Measurements from ENCODE around the gene ZCCHC24. TPM values are rescaled to one million over a fixed set of nuclear protein-coding genes. Genes with fewer than 3 reads are reported as not detected.
A peak's percentile ranks its signal among the peaks of the same experiment; 100 is the strongest.

The ZCCHC24 gene
- total and polyA plus RNA-seq, 2 of the 8 experiments (the other 6 are each of a cell fraction or from before 2014, with no cell fraction given): 3.9 to 6.9 TPM

DNA sequence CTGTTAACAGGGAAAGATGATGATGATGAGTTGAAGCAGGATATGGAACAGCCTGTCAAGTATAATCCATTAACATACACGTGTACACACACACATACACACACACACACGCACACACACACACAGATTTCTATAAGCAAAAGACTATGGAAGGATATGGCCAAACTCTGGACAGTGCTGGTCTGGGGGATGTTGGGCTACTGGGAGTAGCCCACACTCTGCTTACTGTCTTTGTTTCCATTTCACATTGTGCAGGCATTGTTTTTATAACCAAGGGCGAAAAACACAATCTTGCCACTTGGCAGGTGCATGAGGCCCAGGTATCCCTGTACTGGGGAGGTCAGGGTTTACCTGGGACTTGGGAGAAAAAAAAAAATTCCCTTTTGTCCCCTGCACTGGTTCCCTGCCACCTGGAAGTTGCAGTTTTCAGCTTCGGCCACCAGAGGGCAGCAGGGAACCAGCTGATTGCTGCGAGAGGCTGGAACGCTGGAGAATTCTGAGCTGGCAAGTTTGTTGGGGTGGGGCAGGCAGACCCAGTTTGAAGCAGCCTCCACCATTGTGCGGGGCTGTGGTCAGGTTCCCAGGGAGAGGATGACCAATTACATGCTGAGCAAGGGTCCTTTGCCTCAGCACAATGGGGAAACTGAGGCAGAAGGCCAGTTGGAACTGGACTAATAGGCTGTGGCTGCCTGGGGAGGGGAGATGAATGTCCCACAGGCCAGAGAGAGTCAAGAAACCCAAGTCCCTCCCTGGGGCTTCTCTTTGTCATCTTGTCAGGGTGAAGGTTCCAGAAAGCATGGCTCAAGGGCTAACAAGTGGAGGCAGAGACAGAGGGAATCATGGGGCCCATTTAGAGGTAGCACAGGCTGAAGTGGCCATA, 70.9 kb downstream of the ZCCHC24 start:
- CTCF ChIA-PET (ENCODE audit: partially characterized antibody): interaction anchor here (0.6 to 5.8 kb wide), 43 partner anchors 8 to 857 kb away, joined by 3 to 79 read pairs (median 6); no protein-coding TSS in a partner anchor
- Histone ChIP-seq H4K5ac (ENCODE audit: insufficient read length, low read depth, low read length) (no peak overlapping the region), H3K9me3 (ENCODE audit: insufficient read depth in 2 of 2, low read depth in 1 of 2, low read length in 1 of 2) (peaks cover 0 to 6% of the 10 kb centered on the region in 2 experiments; a peak in 3 of 4 replicates), H3K27ac (ENCODE audit: low read depth, low read length) (no peak overlapping the region), H2BK12ac (ENCODE audit: low read depth, low read length) (no peak overlapping the region), H3K14ac (ENCODE audit: insufficient read length) (no peak overlapping the region), H3K79me2 (ENCODE audit: control insufficient read depth in 1 of 2, insufficient read depth in 2 of 2, low read length in 2 of 2) (no peaks in the 10 kb centered on the region), H2BK5ac (ENCODE audit: low read depth, low read length) (no peak overlapping the region), H4K91ac (replicated peaks; ENCODE audit: insufficient read length, low read length) (no peak overlapping the region), H3K9ac (replicated peaks in 1 of 4; ENCODE audit: extremely low read depth in 1 of 4, low read depth in 3 of 4, low read length in 3 of 4) (no peak overlapping the region), H3K4me2 (ENCODE audit: insufficient read depth in 1 of 2, low read depth in 2 of 2, low read length in 2 of 2) (no peak overlapping the region), H3K56ac (replicated peaks; ENCODE audit: insufficient read length, low read depth, low read length) (no peak overlapping the region), H3K23me2 (ENCODE audit: low read depth, low read length) (peaks cover 9% of the 10 kb centered on the region; the same call in 1 of the 2 replicates), H4K8ac (ENCODE audit: extremely low read depth, insufficient read depth, low read length) (no peak overlapping the region), H3K18ac (ENCODE audit: extremely low read depth, low read length) (no peak overlapping the region), H2AFZ (ENCODE audit: low read length) (no peak overlapping the region), H2BK120ac (replicated peaks; ENCODE audit: low read depth, low read length) (no peak overlapping the region), H3K4me3 (ENCODE audit: extremely low read depth in 1 of 4, insufficient read depth in 2 of 4, low read depth in 3 of 4, low read length in 4 of 4) (no peak overlapping the region), H3K36me3 (ENCODE audit: control insufficient read depth in 2 of 4, insufficient read depth in 4 of 4, low read length in 3 of 4) (no peaks in the 10 kb centered on the region), H4K20me1 (replicated peaks in 1 of 2; ENCODE audit: control insufficient read depth in 1 of 2, insufficient read depth in 2 of 2, low read length in 2 of 2) (peaks cover 0 to 14% of the 10 kb centered on the region in 2 experiments), H3K23ac (ENCODE audit: insufficient read length) (no peak overlapping the region), H2BK20ac (ENCODE audit: low read length) (no peak overlapping the region), H3K4me1 (replicated peaks in 1 of 4; ENCODE audit: control insufficient read depth in 3 of 4, insufficient read depth in 4 of 4, low read length in 3 of 4) (no peaks in the 10 kb centered on the region), H3K79me1 (ENCODE audit: low read depth, low read length) (no peaks in the 10 kb centered on the region; the same call in 1 of the 2 replicates), H3K4ac (replicated peaks; ENCODE audit: insufficient read length, low read depth, low read length) (no peak overlapping the region), H2AK5ac (ENCODE audit: low read depth, low read length) (no peak overlapping the region), H3K27me3 (replicated peaks in 1 of 4; ENCODE audit: control insufficient read depth in 3 of 4, extremely low read depth in 1 of 4, insufficient read depth in 3 of 4, low read length in 3 of 4) (no peaks in the 10 kb centered on the region; a peak in 2 of 7 replicates), H2BK15ac (ENCODE audit: low read length) (no peak overlapping the region)
- FAIRE-seq (peak; percentile 87), DNase-seq (ENCODE audit: low read depth in 1 of 2, low spot score in 2 of 2) (peak; percentile 59 to 94)
- POLR2A ChIA-PET (ENCODE audit: partially characterized antibody): interaction anchor here (0.6 to 0.7 kb wide), 3 partner anchors 70 to 688 kb away, joined by 3 to 5 read pairs (median 3); no protein-coding TSS in a partner anchor
- 12% methylated on average over 7 of the region's 7 CpGs; no CpG with 5 or more reads in 1 of the 2 experiments for WGBS, 2 experiments (ENCODE audit: extremely low coverage in 1 of 2, insufficient coverage in 1 of 2, insufficient read length in 1 of 2, insufficient replicate concordance in 2 of 2, low coverage in 1 of 2, low lambda C conversion rate in 2 of 2, missing lambda C conversion rate in 1 of 2)
- TF ChIP-seq BACH1 (IDR thresholded peaks at IDR 0.05; ENCODE audit: low read length) (peak; percentile 48; the same call in 1 of the 2 replicates), NANOG (IDR thresholded peaks at IDR 0.05; ENCODE audit: insufficient read depth, low read depth, low read length, poor library complexity, severe bottlenecking) (no peak), TCF12 (IDR thresholded peaks at IDR 0.05; ENCODE audit: low read depth, low read length) (0 out of 2 replicates have a peak, but pooled peaks have one; percentile 53), RAD21 (IDR thresholded peaks at IDR 0.05 in 1 of 2, conservative IDR thresholded peaks at IDR 0.05 in 1 of 2; ENCODE audit: low read depth in 2 of 2, low read length in 2 of 2) (peak; percentile 99 to 100), RFX5 (IDR thresholded peaks at IDR 0.05; ENCODE audit: borderline replicate concordance, low read depth, low read length) (no peak), JUND (IDR thresholded peaks at IDR 0.05; ENCODE audit: low read length) (peak; percentile 49; the same call in 1 of the 2 replicates), MAFK (IDR thresholded peaks at IDR 0.05; ENCODE audit: low read depth, low read length) (peak; percentile 38; the same call in 1 of the 2 replicates)
- TF ChIP-seq, protein P1, sequence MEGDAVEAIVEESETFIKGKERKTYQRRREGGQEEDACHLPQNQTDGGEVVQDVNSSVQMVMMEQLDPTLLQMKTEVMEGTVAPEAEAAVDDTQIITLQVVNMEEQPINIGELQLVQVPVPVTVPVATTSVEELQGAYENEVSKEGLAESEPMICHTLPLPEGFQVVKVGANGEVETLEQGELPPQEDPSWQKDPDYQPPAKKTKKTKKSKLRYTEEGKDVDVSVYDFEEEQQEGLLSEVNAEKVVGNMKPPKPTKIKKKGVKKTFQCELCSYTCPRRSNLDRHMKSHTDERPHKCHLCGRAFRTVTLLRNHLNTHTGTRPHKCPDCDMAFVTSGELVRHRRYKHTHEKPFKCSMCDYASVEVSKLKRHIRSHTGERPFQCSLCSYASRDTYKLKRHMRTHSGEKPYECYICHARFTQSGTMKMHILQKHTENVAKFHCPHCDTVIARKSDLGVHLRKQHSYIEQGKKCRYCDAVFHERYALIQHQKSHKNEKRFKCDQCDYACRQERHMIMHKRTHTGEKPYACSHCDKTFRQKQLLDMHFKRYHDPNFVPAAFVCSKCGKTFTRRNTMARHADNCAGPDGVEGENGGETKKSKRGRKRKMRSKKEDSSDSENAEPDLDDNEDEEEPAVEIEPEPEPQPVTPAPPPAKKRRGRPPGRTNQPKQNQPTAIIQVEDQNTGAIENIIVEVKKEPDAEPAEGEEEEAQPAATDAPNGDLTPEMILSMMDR (IDR thresholded peaks at IDR 0.05; ENCODE audit: control extremely low read depth in 1 of 3, insufficient read depth in 1 of 3, low read depth in 1 of 3, low read length in 3 of 3): peak; percentile 86 to 97 (median 92)
